ENCODE data around the gene STT3B. TPM values are rescaled to one million over a fixed set of nuclear protein-coding genes. Genes with fewer than 3 reads are reported as not detected.
"Not testable (repeated sequence)": the region's sequence is repeated elsewhere in the genome, so short reads cannot be mapped to it uniquely, and the experiment has no call there.

Gene STT3B
- total and polyA plus RNA-seq, 10 donors, result 28.4 to 128 (median 86.6) TPM

DNA sequence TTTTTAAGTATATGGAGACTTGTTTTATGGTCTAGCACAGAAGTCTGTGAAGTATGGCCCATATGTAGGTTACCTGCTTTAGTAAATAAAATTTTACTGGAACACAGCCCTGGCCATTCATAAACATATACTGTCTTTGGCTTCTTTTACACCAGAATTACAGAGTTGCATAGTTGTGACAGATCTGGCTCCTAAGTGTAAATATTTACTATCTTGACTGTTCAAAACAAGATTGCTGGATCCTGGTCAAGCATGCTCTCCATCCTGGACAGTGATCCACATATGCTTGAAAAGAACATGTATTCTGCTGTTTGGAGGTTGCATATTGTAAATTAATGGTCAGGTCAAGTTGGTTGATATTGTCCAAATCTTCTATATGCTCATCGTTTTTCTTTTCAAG lies 57.9 kb downstream of the STT3B start:
- intact Hi-C loops (cut with DNase I; ENCODE audit: low total_unique reads), result no loop called here
- WGBS, 5 donors, result 95 to 100% (median 98%) methylated on average over 1 of the region's 1 CpG
- H3K27me3 ChIP-seq (replicated peaks in 1 of 7), result no peaks in the 10 kb centered on the region
- H3K36me3 ChIP-seq, result peaks cover 0 to 88% (median 38%) of the 10 kb centered on the region in 6 donors
- no peak for TF ChIP-seq POLR2AphosphoS5 (IDR thresholded peaks at IDR 0.05)
- TF ChIP-seq, protein P1, sequence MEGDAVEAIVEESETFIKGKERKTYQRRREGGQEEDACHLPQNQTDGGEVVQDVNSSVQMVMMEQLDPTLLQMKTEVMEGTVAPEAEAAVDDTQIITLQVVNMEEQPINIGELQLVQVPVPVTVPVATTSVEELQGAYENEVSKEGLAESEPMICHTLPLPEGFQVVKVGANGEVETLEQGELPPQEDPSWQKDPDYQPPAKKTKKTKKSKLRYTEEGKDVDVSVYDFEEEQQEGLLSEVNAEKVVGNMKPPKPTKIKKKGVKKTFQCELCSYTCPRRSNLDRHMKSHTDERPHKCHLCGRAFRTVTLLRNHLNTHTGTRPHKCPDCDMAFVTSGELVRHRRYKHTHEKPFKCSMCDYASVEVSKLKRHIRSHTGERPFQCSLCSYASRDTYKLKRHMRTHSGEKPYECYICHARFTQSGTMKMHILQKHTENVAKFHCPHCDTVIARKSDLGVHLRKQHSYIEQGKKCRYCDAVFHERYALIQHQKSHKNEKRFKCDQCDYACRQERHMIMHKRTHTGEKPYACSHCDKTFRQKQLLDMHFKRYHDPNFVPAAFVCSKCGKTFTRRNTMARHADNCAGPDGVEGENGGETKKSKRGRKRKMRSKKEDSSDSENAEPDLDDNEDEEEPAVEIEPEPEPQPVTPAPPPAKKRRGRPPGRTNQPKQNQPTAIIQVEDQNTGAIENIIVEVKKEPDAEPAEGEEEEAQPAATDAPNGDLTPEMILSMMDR (IDR thresholded peaks at IDR 0.05 in 8 of 11, conservative IDR thresholded peaks at IDR 0.05 in 3 of 11), result no peak
- TF ChIP-seq POLR2A (IDR thresholded peaks at IDR 0.05), result no peak
- no peak for DNase-seq
- H3K27ac ChIP-seq, result no peak overlapping the region
- H3K4me3 ChIP-seq, result no peak overlapping the region
- H3K9me3 ChIP-seq, result peaks cover 8 to 40% (median 36%) of the 10 kb centered on the region in 8 donors
- peaks cover 0 to 12% (median 0%) of the 10 kb centered on the region in 6 donors for H3K4me1 ChIP-seq

DNA sequence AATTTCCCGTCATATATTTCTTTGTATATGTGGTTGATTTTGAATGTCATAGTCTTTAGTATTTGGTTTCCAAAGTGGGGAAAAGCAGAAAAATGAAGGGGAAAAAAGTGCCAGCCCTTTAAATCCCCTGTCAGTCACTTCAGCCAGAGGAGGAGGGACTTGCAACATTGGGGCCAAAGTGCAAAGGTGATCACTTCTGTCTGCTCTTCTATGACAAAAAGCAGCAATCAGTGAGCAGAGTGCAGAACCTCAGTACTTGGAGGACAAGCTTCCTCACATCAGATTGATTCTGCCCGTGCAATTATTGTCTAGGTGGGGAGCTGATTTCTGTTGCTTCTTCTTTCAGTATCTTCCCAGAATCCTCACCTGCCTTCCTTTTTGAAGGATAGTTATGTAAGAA lies 60.0 kb downstream of the STT3B start:
- Histone ChIP-seq H3K9me3 (peaks cover 8 to 40% (median 35%) of the 10 kb centered on the region in 8 donors), H3K27ac (no peak overlapping the region), H3K36me3 (peaks cover 0 to 89% (median 36%) of the 10 kb centered on the region in 6 donors), H3K27me3 (replicated peaks in 1 of 7) (no peaks in the 10 kb centered on the region), H3K4me1 (peaks cover 0 to 12% (median 0%) of the 10 kb centered on the region in 6 donors), H3K4me3 (no peak overlapping the region)
- WGBS, 5 donors, result 91 to 96% (median 93%) methylated on average over 2 of the region's 2 CpGs
- intact Hi-C loops (cut with DNase I; ENCODE audit: low total_unique reads), result no loop called here
- DNase-seq, result no peak
- TF ChIP-seq POLR2AphosphoS5 (IDR thresholded peaks at IDR 0.05), result no peak
- TF ChIP-seq, protein P1 (IDR thresholded peaks at IDR 0.05 in 8 of 11, conservative IDR thresholded peaks at IDR 0.05 in 3 of 11), result no peak
- TF ChIP-seq POLR2A (IDR thresholded peaks at IDR 0.05), result no peak

DNA sequence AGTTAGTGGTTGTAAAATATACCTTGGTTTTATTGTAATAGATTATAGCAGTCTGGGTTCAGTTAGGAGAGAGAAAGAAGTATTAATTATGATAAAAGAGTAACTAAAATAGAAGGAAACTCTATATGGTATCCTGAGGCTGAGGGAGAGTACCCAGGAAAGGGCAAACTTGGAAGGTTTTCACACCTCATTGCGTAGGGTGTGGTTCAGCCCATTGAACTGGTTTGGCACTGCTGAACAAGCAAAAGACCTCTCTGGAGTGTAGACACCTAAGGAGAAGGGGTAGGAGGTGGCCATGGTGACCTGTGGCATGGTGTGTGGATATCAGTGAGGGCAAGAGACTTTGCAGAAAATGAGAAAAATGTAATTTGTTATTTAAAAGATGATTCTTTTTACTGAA lies 63.5 kb downstream of the STT3B start:
- Histone ChIP-seq H3K9me3 (peaks cover 0 to 15% (median 12%) of the 10 kb centered on the region in 8 donors), H3K4me3 (no peak overlapping the region), H3K4me1 (peaks cover 0 to 12% (median 0%) of the 10 kb centered on the region in 6 donors), H3K27me3 (replicated peaks in 1 of 7) (no peaks in the 10 kb centered on the region), H3K36me3 (peaks cover 0 to 86% (median 25%) of the 10 kb centered on the region in 6 donors), H3K27ac (no peak overlapping the region)
- no peak for TF ChIP-seq POLR2A (IDR thresholded peaks at IDR 0.05)
- TF ChIP-seq, protein P1 (IDR thresholded peaks at IDR 0.05 in 8 of 11, conservative IDR thresholded peaks at IDR 0.05 in 3 of 11), result no peak
- TF ChIP-seq POLR2AphosphoS5 (IDR thresholded peaks at IDR 0.05), result no peak
- DNase-seq, result no peak
- 80 to 92% (median 81%) methylated on average over 1 of the region's 1 CpG for WGBS, 5 donors
- intact Hi-C loops (cut with DNase I; ENCODE audit: low total_unique reads), result no loop called here

DNA sequence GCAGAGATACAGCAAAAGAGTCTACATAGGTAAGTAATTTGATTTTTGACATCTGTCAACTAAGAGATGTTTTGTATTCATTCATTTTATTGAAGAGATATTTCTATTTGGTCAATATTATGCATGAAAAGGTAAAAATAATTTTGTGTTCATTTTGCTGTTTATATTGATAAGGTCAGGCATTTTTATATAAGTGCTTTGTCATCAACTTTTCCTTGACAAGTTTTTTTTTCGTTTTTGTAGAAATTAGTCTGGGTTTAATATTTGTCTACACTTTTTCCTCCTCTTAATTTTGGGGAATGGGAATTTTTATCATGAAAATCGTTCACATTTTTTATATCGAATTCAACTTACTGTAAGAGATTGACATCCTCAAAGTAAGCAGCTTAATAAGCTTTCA lies 67.7 kb downstream of the STT3B start:
- TF ChIP-seq, protein P1 (IDR thresholded peaks at IDR 0.05 in 8 of 11, conservative IDR thresholded peaks at IDR 0.05 in 3 of 11), result no peak
- TF ChIP-seq POLR2AphosphoS5 (IDR thresholded peaks at IDR 0.05) (no peak), POLR2A (IDR thresholded peaks at IDR 0.05) (no peak)
- Histone ChIP-seq H3K27me3 (replicated peaks in 1 of 7) (no peaks in the 10 kb centered on the region), H3K36me3 (peaks cover 0 to 79% (median 13%) of the 10 kb centered on the region in 6 donors), H3K9me3 (peaks cover 2 to 15% (median 10%) of the 10 kb centered on the region in 8 donors), H3K4me3 (no peak overlapping the region), H3K4me1 (peaks cover 0 to 3% (median 0%) of the 10 kb centered on the region in 6 donors), H3K27ac (no peak overlapping the region)
- 95 to 99% (median 97%) methylated on average over 3 of the region's 3 CpGs for WGBS, 5 donors
- DNase-seq, result no peak
- intact Hi-C loops (cut with DNase I; ENCODE audit: low total_unique reads), result no loop called here

DNA sequence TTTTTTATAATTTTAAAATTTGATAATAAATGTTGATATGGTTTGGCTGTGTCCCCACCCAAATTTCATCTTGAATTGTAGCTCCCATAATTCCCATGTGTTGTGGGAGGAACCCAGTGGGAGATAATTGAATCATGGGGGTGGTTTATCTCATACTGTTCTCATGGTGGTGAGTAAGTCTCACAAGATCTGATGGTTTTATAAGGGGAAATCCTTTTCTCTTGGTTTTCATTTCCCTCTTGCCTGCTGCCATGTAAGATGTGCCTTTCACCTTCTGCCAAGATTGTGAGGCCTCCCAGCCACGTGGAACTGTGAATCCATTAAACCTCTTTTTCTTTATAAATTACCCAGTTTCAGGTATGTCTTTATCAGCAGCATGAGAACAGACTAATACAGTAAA lies 72.6 kb downstream of the STT3B start:
- Histone ChIP-seq H3K9me3 (peaks cover 6 to 40% (median 35%) of the 10 kb centered on the region in 8 donors), H3K36me3 (peaks cover 0 to 77% (median 19%) of the 10 kb centered on the region in 6 donors), H3K4me1 (peaks cover 0 to 11% (median 0%) of the 10 kb centered on the region in 6 donors)
- H3K27me3 ChIP-seq (replicated peaks in 1 of 7); H3K27ac ChIP-seq; intact Hi-C loops (cut with DNase I; ENCODE audit: low total_unique reads); DNase-seq; H3K4me3 ChIP-seq: not testable (repeated sequence)
- 86 to 93% (median 90%) methylated on average over 1 of the region's 1 CpG for WGBS, 5 donors

Measured in spleen (tissue), 11 donors.